Smooth muscle cell (in vitro differentiated cells): ENCODE measurements around the gene ZDHHC4. TPM values are rescaled to one million over a fixed set of nuclear protein-coding genes. Genes with fewer than 3 reads are reported as not detected.

Experiments
- DNase-seq: peaks from one replicate; lab custom pipeline; 2025; ENCODE audit not compliant: unreplicated experiment; lab: John Stamatoyannopoulos, UW
- H2AFZ ChIP-seq: fragments of 200-600 bp; sonication (generic); 2 replicates; pipeline ENCODE4 v1.6.0; 2016; ENCODE audit warnings: antibody characterized with exemption, low read depth, mild to moderate bottlenecking
- H3F3A ChIP-seq: fragments of 200-600 bp; sonication (generic); 2 replicates; pipeline ENCODE4 v1.6.0; 2017; ENCODE audit warnings: antibody characterized with exemption, low read depth
- H3K27ac ChIP-seq: fragments of 200-600 bp; sonication (generic); 2 replicates; pipeline ENCODE4 v1.5.1; 2016; ENCODE audit warnings: low read depth, mild to moderate bottlenecking
- H3K27me3 ChIP-seq: fragments of 200-600 bp; sonication (generic); 2 replicates; pipeline ENCODE4 v1.6.1; 2016; ENCODE audit warnings: low read depth, mild to moderate bottlenecking
- H3K36me3 ChIP-seq: fragments of 200-600 bp; sonication (generic); 2 replicates; pipeline ENCODE4 v1.5.1; 2016; ENCODE audit warnings: low read depth
- H3K4me1 ChIP-seq: fragments of 200-600 bp; sonication (generic); 2 replicates; pipeline ENCODE4 v1.5.1; 2016; ENCODE audit warnings: low read depth
- H3K4me2 ChIP-seq: fragments of 200-600 bp; sonication (generic); 2 replicates; pipeline ENCODE4 v1.6.0; 2016; ENCODE audit warnings: mild to moderate bottlenecking
- H3K4me3 ChIP-seq: fragments of 200-600 bp; sonication (generic); 2 replicates; pipeline ENCODE4 v1.5.1; 2016; ENCODE audit warnings: mild to moderate bottlenecking
- H3K79me2 ChIP-seq: fragments of 200-600 bp; sonication (generic); 2 replicates; pipeline ENCODE4 v1.6.0; 2016; ENCODE audit warnings: low read depth, mild to moderate bottlenecking
- H3K9ac ChIP-seq: fragments of 200-600 bp; sonication (generic); 2 replicates; pipeline ENCODE4 v1.6.0; 2016; ENCODE audit warnings: low read depth
- H3K9me3 ChIP-seq: fragments of 200-600 bp; sonication (generic); replicated peaks from 2 replicates; pipeline ENCODE4 v1.5.1; 2016; ENCODE audit warnings: low read depth
- H4K20me1 ChIP-seq: fragments of 200-600 bp; sonication (generic); 2 replicates; pipeline ENCODE4 v1.6.0; 2016; ENCODE audit warnings: low read depth
- WGBS: methylation state at CpG from one replicate; pipeline ENCODE4 v1.1.7; 2016; ENCODE audit warnings: low lambda C conversion rate; 5-methylcytosine and 5-hydroxymethylcytosine counted together
- polyA plus RNA-seq: library from polyadenylated mRNA; unstranded; fragments of >200 nt; fragmentation: Nextera tagmentation; extraction: Ambion mirVana; gene quantifications from 2 replicates; pipeline ENCODE4 v1.2.1, GENCODE V29; 2016
- total RNA-seq: library from RNA; depleted of rRNA; stranded (reverse); fragments of >200 nt; gene quantifications from 2 replicates; pipeline ENCODE4 v1.2.3, GENCODE V29; 2014
- TF ChIP-seq, protein P1 (sequence below): fragments of 200-600 bp; sonication (generic); IDR thresholded peaks from 2 replicates; pipeline ENCODE4 v1.5.1; 2017; ENCODE audit warnings: borderline replicate concordance, mild to moderate bottlenecking, antibody characterized with exemption; ENCODE audit not compliant: insufficient read depth, poor library complexity, severe bottlenecking

ZDHHC4 gene
- total and polyA plus RNA-seq, 2 experiments from 2014 or later, result 55.8 to 86.8 TPM

DNA sequence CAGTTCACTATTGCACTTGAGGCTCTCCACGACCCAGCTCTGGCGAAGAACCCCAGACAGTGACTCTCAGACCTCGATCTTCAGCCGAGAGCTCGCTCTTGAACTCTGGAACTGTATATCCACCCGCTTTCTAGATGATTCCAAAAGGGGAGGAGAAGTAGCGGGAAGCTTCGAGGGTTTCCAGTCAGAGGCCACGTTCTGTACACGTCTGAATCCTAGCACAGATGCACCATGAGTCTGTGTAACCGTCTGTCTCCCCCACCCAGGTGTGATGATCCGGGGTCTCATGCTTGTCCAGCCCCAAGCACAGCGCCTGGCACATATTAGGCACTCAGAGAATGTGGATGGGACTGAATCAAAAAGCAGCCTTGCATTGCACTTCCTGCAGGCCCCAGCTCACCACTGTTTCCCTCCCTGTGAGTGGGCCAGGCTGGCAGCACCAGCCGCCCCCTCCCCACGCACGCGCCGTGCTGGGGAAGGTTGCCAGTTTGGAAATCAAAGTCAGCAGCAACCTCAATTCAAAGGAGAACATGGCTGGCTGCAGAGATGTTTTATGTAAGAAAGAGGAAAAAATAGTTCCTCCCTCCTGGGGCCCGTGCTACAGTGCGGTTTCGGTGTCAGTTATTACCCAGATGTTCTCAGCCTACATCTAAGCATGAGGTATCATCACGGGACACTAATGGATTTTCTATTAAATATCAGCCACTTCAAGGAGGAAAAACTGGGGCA, 31.7 kb upstream of the ZDHHC4 start:
- no peak overlapping the region for H3K4me2 ChIP-seq
- no peaks in the 10 kb centered on the region for H3K9me3 ChIP-seq
- WGBS, result 93% methylated on average over 22 of the region's 22 CpGs
- no peak overlapping the region for H3K27ac ChIP-seq
- H3K27me3 ChIP-seq, result no peaks in the 10 kb centered on the region
- no peak for DNase-seq
- no peaks in the 10 kb centered on the region for H3F3A ChIP-seq
- no peaks in the 10 kb centered on the region for H3K4me1 ChIP-seq
- H4K20me1 ChIP-seq, result no peaks in the 10 kb centered on the region
- TF ChIP-seq, protein P1, sequence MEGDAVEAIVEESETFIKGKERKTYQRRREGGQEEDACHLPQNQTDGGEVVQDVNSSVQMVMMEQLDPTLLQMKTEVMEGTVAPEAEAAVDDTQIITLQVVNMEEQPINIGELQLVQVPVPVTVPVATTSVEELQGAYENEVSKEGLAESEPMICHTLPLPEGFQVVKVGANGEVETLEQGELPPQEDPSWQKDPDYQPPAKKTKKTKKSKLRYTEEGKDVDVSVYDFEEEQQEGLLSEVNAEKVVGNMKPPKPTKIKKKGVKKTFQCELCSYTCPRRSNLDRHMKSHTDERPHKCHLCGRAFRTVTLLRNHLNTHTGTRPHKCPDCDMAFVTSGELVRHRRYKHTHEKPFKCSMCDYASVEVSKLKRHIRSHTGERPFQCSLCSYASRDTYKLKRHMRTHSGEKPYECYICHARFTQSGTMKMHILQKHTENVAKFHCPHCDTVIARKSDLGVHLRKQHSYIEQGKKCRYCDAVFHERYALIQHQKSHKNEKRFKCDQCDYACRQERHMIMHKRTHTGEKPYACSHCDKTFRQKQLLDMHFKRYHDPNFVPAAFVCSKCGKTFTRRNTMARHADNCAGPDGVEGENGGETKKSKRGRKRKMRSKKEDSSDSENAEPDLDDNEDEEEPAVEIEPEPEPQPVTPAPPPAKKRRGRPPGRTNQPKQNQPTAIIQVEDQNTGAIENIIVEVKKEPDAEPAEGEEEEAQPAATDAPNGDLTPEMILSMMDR, result no peak
- no peak overlapping the region for H3K4me3 ChIP-seq
- H3K9ac ChIP-seq, result no peak overlapping the region
- no peaks in the 10 kb centered on the region for H3K79me2 ChIP-seq
- H2AFZ ChIP-seq, result no peak overlapping the region
- no peaks in the 10 kb centered on the region for H3K36me3 ChIP-seq

DNA sequence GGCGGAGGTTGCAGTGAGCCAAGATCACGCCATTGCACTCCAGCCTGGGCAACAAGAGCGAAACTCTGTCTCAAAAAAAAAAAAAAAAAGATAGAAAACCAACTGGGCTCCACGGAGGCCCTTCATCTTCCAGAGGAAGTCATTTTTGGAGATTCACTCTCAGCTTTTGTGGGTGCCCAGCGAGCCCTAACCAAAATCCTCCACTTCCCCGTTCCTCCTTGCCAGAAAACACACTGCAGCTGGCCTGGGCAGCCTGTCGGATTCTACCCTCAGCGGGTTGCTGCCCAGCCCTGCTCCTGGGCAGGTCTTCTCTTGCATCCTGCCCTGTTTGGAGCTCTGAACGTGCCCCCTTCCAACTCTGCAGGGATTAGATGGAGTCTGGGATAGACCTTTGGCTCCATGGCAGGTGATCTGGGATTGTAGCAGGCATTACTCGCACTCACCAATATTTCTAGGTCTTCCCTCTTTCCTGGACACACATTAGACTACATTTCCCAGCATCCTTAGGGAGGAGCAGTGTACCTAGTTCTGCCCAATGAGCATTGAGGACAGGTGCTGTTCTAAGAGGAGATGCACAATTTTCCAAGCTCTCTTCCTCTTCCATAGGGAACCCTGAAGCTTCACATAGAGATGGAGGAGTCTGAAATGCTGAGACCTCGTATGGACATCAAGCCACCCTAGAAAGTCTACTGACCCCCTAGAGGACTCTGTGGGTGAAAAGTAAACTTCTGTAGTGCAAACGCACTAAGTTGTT, 30.6 kb upstream of the ZDHHC4 start:
- no peaks in the 10 kb centered on the region for H4K20me1 ChIP-seq
- H3K9ac ChIP-seq, result no peak overlapping the region
- H3K79me2 ChIP-seq, result no peaks in the 10 kb centered on the region
- H3K36me3 ChIP-seq, result no peaks in the 10 kb centered on the region
- WGBS, result 84% methylated on average over 12 of the region's 12 CpGs
- H3K27ac ChIP-seq, result no peak overlapping the region
- H3K4me3 ChIP-seq, result no peak overlapping the region
- no peaks in the 10 kb centered on the region for H3F3A ChIP-seq
- no peaks in the 10 kb centered on the region for H3K27me3 ChIP-seq
- no peaks in the 10 kb centered on the region for H3K9me3 ChIP-seq
- TF ChIP-seq, protein P1, result no peak
- H2AFZ ChIP-seq, result no peak overlapping the region
- H3K4me2 ChIP-seq, result no peak overlapping the region
- no peak for DNase-seq
- no peaks in the 10 kb centered on the region for H3K4me1 ChIP-seq

DNA sequence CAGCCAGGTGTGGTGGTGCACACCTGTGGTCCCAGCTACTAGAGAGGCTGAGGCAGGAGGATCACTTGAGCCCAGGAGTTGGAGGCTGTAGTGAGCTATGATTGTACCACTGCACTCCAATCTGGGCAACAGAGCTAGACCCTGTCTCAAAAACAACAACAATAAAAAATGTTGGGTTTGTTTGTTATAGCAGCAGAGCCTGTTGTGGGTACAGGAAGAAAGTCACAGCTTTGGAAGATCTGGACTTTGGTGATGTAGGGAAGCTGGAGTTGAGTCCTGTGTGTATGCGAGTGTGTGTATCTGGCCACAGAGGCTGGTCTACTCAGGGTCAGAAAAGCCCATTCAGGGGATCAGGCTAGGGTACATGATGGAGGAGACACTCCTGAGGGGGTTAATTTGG, 29.9 kb upstream of the ZDHHC4 start:
- Histone ChIP-seq H3K4me3 (no peak overlapping the region), H3F3A (no peaks in the 10 kb centered on the region), H3K79me2 (no peaks in the 10 kb centered on the region), H3K27me3 (no peaks in the 10 kb centered on the region), H4K20me1 (no peaks in the 10 kb centered on the region), H3K9ac (no peak overlapping the region), H2AFZ (no peak overlapping the region), H3K27ac (no peak overlapping the region), H3K36me3 (no peaks in the 10 kb centered on the region), H3K9me3 (no peaks in the 10 kb centered on the region), H3K4me2 (no peak overlapping the region), H3K4me1 (no peaks in the 10 kb centered on the region)
- TF ChIP-seq, protein P1, result no peak
- WGBS, result 97% methylated on average over 1 of the region's 1 CpG
- no peak for DNase-seq
